NCI-H1436 treated with DMSO at 0.1 percent for 48 hours (cell line): Measurements from ENCODE around the gene MACIR.
"Not testable (repeated sequence)": the region's sequence is repeated elsewhere in the genome, so short reads cannot be mapped to it uniquely, and the experiment has no call there.

Experiments used
- DNase-seq: peaks from one replicate; lab custom pipeline; 2025; lab: John Stamatoyannopoulos, UW

MACIR gene

GRCh38 chr5:103258368-103258956, at the start of gene MACIR:
Gene MACIR (plus strand): TSS chr5:103258763. CDS start chr5:103275920, 17,157 bp downstream.
- peak; percentile 76 for DNase-seq

- no peak for DNase-seq
Measured at GRCh38 chr5:103209065-103209464, 49.5 kb upstream of the MACIR start.

DNA sequence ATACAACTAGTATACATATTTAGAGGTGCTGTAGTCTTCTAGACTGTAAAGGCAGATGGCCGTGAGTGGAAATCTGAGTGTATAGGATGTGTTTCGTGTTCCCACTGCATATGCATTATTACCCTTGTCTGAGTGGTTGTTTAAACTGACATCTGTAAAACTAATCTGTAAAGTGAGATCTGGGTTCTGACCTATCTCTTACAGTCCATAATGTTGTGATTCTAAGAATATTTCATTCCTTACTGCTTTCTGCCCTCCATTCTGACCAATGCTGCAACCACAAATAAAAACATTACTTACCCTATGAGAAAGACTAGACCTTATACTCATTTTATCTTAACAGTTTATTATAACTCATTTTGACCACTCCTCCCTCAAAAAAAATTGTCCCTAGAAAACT, 47.6 kb upstream of the MACIR start:
- DNase-seq: no peak

- no peak for DNase-seq
Measured at GRCh38 chr5:103211576-103212561, 46.7 kb upstream of the MACIR start.

GRCh38 chr5:103216137-103216536, 42.4 kb upstream of the MACIR start:
- no peak for DNase-seq

- DNase-seq: no peak
Measured at GRCh38 chr5:103216697-103217096, 41.9 kb upstream of the MACIR start.

GRCh38 chr5:103217101-103217500, 41.5 kb upstream of the MACIR start:
- no peak for DNase-seq

GRCh38 chr5:103218164-103218563, 40.4 kb upstream of the MACIR start:
- DNase-seq: no peak

- not testable (repeated sequence) for DNase-seq
Measured at GRCh38 chr5:103219074-103219473, 39.5 kb upstream of the MACIR start.

GRCh38 chr5:103223031-103223955, 35.3 kb upstream of the MACIR start:
- no peak for DNase-seq

- no peak for DNase-seq
Measured at GRCh38 chr5:103224118-103224893, 34.3 kb upstream of the MACIR start.

- DNase-seq: no peak
Measured at GRCh38 chr5:103224894-103225246, 33.7 kb upstream of the MACIR start.

- no peak for DNase-seq
Measured at GRCh38 chr5:103228061-103228460, 30.5 kb upstream of the MACIR start.

GRCh38 chr5:103228588-103228987, 30.0 kb upstream of the MACIR start:
- no peak for DNase-seq

DNA sequence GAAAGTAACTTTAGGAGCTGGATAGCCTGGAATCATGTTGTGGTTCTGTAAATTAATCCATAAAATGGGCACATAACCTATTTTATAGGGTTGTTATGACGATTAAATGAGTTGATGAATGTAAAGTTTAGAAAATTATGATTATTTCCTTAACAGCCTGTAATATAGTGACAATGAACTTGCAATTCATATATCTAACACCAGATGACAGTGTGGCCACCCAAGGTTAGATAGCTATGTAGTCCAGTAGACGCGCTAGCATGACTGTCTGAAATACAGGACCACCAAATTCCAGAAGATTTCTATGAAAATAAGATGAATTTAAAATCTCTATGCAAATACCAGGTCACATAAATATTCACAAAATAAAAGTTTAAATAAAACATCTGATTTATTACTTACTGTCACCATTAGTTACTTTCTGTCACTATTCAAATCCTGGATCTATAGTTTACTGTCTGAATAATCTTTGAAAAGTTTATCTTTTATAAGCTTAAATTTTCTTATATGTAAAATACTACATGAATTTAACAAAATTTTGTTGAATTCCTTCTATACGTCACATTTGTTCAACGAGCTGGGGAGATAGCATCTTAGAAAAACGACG, 26.1 kb upstream of the MACIR start:
- DNase-seq: no peak

DNA sequence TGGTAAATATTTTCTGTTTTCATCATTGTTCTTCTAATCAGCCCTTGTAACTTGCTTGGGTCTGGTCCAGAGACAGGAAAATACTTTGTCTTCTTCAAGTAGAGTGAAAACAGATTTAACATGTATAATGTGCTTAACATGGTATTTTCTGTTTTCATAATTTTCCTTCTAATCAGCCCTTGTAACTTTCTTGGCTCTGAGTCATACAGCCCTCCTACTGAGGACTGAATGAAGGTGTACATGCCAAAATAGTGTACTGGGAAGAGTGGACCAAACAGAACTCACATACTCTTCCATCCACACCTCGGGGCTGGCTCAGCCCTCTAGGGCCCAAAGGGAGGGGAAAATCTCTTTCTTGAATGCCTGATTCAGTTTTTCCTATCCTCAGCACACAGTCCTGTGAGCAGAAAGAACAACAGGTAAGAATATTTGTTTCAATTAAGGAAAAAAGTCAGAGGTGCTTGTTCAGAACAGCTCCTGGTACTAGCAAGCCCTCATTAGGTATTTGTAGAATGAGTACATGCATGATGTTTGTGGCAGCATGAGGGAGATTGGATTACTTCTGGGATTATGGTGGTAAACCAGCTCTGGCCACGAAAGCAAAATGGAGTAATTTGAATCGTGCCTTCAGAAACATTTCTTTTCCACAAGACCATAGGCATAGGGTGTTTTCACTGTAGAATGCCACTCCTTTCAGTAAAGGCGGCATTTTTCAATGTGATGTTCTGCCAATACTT, 24.2 kb upstream of the MACIR start:
- no peak for DNase-seq

DNA sequence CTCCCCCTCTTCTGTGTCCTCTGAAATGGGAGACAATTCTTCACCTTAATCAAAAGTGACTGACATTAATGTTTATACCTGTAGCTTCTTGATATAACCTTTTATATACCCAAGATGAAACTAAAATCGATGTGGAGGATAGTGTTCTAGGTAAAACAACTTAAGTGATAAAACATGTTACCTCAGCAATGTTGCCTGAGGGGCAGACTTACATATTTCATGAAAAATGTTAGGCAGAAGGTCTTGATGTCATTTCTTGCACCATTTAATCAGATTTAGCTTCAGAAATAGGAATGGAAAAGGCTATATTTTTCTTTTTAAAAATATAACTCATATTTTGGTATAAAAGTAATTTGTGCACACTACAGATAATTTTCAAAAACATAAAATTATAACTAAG, 22.7 kb upstream of the MACIR start:
- DNase-seq: no peak

- no peak for DNase-seq
Measured at GRCh38 chr5:103237778-103238177, 20.8 kb upstream of the MACIR start.

DNA sequence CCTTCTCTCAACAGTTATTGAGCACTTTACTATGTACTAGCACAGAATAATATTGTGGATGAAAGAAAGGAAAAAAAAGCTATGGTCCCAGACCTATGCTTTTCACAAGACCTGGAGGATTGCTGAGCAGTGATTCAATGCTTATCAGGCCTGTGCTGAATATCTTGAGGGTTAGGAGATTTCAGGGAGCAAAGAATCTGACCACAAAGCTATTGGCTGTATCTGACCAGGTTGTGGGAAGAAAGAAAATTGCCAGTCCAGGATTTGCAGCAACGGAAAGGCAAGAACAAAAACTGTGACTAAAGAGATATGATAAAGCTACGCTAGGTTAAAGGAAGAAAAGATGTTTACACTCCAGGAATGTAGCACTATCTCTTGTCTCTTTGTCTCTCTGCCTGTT, 14.9 kb upstream of the MACIR start:
- DNase-seq: no peak

GRCh38 chr5:103244398-103244797, 14.2 kb upstream of the MACIR start:
- no peak for DNase-seq
